ENCODE data around the gene NUAK2.
A peak's percentile ranks its signal among the peaks of the same experiment; 100 is the strongest.

NUAK2 gene

GRCh38 chr1:205357567-205357966 is 36.0 kb upstream of the NUAK2 start:
- Histone ChIP-seq H2AFZ (no peak overlapping the region), H3K36me3 (ENCODE audit: control insufficient read depth, insufficient read depth, low read length) (no peaks in the 10 kb centered on the region), H3K9me3 (ENCODE audit: control insufficient read depth, low read length) (no peaks in the 10 kb centered on the region), H3K4me3 (ENCODE audit: low read depth, low read length) (no peak overlapping the region), H3K27me3 (ENCODE audit: control insufficient read depth, insufficient read depth, low read length) (no peaks in the 10 kb centered on the region), H3K27ac (no peak overlapping the region), H3K4me2 (ENCODE audit: low read length) (no peak overlapping the region), H3K4me1 (no peaks in the 10 kb centered on the region), H3K79me2 (no peaks in the 10 kb centered on the region), H3K9ac (no peak overlapping the region)
- no peak for TF ChIP-seq CTCF (IDR thresholded peaks at IDR 0.05)

- Histone ChIP-seq H3K9ac (no peak within 1 kb of the TSS), H3K4me3 (ENCODE audit: low read depth, low read length) (no peak within 1 kb of the TSS), H3K27ac (no peak within 1 kb of the TSS), H3K4me1 (no peaks in the 10 kb centered on the region), H2AFZ (no peak within 1 kb of the TSS), H3K9me3 (ENCODE audit: control insufficient read depth, low read length) (no peaks in the 10 kb centered on the region), H3K4me2 (ENCODE audit: low read length) (no peak within 1 kb of the TSS), H3K27me3 (ENCODE audit: control insufficient read depth, insufficient read depth, low read length) (no peaks in the 10 kb centered on the region), H3K36me3 (ENCODE audit: control insufficient read depth, insufficient read depth, low read length) (no peaks in the 10 kb centered on the region), H3K79me2 (no peaks in the 10 kb centered on the region)
- no peak for TF ChIP-seq CTCF (IDR thresholded peaks at IDR 0.05)
These were observed 35.0 kb upstream of the NUAK2 start, which contains the start of gene KLHDC8A for GRCh38 chr1:205356440-205357139. Gene KLHDC8A (minus strand): TSS chr1:205356922. CDS start chr1:205343604, 13,318 bp downstream.

DNA sequence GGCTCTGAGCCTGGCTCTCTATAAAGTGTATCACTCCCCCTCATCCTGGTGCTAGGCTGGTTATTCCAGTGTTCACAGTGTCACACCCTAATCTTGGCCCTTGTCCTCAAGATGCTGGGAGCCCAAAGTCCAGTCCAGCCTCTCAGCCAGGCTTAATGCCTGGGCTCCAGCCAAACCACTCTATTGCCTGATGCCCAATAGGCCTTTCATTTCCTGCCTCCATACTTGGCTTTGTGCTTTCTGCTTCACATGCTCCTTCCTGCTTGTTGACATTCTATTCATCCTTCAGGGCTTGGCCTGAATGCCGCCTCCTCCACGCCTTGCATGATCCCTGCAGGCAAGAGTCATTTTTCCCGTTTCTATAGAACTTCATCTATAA is 33.5 kb upstream of the NUAK2 start:
- H3K27ac ChIP-seq: no peak overlapping the region

DNA sequence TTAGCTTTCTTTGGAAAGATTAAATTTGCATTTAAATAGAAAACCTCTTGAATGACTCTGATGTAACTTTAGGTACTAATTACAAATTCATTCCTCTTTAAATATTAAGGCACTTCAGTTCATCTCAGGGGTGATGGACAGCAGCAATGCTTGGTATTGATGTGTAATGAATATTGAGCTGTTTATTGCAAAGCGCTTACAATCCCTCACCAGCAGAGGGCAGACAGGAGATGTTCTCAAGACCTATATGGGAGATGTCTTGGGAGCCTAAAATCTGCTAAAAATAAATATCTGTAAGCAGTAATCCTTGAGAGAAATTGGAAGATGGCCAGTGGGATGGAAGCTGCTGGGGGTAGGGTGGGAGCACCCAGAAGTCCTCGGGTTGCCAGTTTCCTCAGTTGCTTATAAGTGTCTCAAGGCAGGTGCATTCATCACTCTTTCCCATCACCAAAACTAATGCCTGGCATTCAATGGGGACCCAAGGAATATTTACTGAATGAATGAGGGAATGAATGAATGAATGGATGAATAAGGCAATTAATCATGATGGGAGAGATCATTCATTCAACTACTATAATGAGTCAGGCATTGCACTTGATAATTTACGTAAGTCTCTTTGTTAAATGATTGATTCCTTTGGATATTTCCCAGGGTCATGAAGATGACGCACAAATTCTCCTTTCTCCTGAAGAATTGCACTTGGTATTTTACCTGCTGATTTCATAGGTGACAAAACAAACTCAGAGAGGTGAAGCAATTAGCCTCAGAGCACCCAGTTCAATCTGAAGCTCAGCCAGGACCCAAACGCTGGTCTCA is 32.9 kb upstream of the NUAK2 start:
- Histone ChIP-seq H3K4me2 (ENCODE audit: low read length) (no peak overlapping the region), H3K9ac (no peak overlapping the region)

More for the DNA sequence above, 33.5 kb upstream of the NUAK2 start:
- no peaks in the 10 kb centered on the region for H3K36me3 ChIP-seq (ENCODE audit: control insufficient read depth, insufficient read depth, low read length)
- H3K9ac ChIP-seq: no peak overlapping the region
- H3K79me2 ChIP-seq: no peaks in the 10 kb centered on the region
- H3K9me3 ChIP-seq (ENCODE audit: control insufficient read depth, low read length): no peaks in the 10 kb centered on the region
- H3K4me3 ChIP-seq (ENCODE audit: low read depth, low read length): no peak overlapping the region
- H3K4me1 ChIP-seq: no peaks in the 10 kb centered on the region
- TF ChIP-seq CTCF (IDR thresholded peaks at IDR 0.05): no peak
- no peak overlapping the region for H2AFZ ChIP-seq
- no peaks in the 10 kb centered on the region for H3K27me3 ChIP-seq (ENCODE audit: control insufficient read depth, insufficient read depth, low read length)
- H3K4me2 ChIP-seq (ENCODE audit: low read length): no peak overlapping the region

More for the DNA sequence above, 32.9 kb upstream of the NUAK2 start:
- peak; percentile 73 for TF ChIP-seq CTCF (IDR thresholded peaks at IDR 0.05)
- Histone ChIP-seq H3K4me3 (ENCODE audit: low read depth, low read length) (no peak overlapping the region), H3K36me3 (ENCODE audit: control insufficient read depth, insufficient read depth, low read length) (no peaks in the 10 kb centered on the region), H3K27me3 (ENCODE audit: control insufficient read depth, insufficient read depth, low read length) (no peaks in the 10 kb centered on the region), H3K27ac (no peak overlapping the region), H2AFZ (no peak overlapping the region), H3K4me1 (no peaks in the 10 kb centered on the region), H3K9me3 (ENCODE audit: control insufficient read depth, low read length) (no peaks in the 10 kb centered on the region), H3K79me2 (no peaks in the 10 kb centered on the region)

Measured in parathyroid adenoma (tissue), 2 donors.